HUES6 (cell line): Measurements from ENCODE around the gene BOLA1.
"Not testable (repeated sequence)": the region's sequence is repeated elsewhere in the genome, so short reads cannot be mapped to it uniquely, and the experiment has no call there.

Experiments used
- H3K27ac ChIP-seq: 2 replicates; pipeline ENCODE4 v1.7.0; 2013; ENCODE audit warnings: low read depth, mild to moderate bottlenecking, low read length, inconsistent platforms
- H3K27me3 ChIP-seq: 2 replicates; pipeline ENCODE4 v1.6.1; 2013; ENCODE audit warnings: low read length; ENCODE audit not compliant: control insufficient read depth, insufficient read depth
- H3K36me3 ChIP-seq: 2 replicates; pipeline ENCODE4 v1.6.1; 2013; ENCODE audit warnings: low read length; ENCODE audit not compliant: control insufficient read depth, insufficient read depth
- H3K4me1 ChIP-seq: 2 replicates; pipeline ENCODE4 v1.6.1; 2013; ENCODE audit warnings: low read length; ENCODE audit not compliant: control insufficient read depth, insufficient read depth
- H3K4me3 ChIP-seq: 2 replicates; pipeline ENCODE4 v1.5.1; 2013; ENCODE audit warnings: low read depth, low read length
- H3K9ac ChIP-seq: one replicate; pipeline ENCODE4 v1.6.1; 2013; ENCODE audit warnings: mild to moderate bottlenecking, low read length
- H3K9me3 ChIP-seq: 2 replicates; pipeline ENCODE4 v1.6.1; 2013; ENCODE audit warnings: low read depth, low read length; ENCODE audit not compliant: control insufficient read depth, insufficient read depth

BOLA1 gene

DNA sequence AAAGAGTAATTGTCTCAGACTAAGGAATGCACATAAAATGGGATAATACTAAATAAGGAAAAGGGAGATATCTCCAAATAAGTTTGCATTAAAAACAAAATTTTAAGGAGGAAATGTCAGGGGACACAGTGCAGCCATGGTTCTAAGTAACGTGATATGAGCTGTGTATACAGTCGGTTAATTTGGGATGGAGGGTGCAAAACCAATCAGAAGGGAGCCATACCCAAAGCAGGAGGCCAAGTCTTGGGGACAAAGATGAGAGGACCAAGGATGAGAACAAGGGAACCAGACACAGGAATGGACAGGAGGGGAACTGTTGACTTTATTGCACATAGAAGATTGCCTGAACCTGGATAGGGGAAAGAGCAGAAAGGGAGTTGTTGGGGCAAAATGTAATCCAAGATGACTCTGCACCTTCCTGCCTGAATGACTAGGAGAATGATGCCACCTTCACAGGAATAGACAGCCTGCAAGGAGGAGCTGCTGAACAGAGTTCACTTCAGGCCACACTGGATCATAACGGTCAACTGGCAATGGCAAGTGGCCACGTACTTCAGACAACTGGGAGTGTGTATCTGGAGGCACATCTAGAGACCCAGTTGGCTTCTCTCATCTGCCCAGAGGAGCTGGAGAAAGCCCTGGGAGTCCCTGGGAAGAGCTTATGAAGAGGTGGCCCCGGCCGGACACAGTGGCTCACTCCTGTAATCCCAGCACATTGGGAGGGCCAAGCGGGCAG, 22.0 kb upstream of the BOLA1 start:
- Histone ChIP-seq H3K27ac (no peak overlapping the region), H3K4me3 (no peak overlapping the region), H3K4me1 (no peaks in the 10 kb centered on the region), H3K9me3 (no peaks in the 10 kb centered on the region), H3K9ac (no peak overlapping the region), H3K27me3 (no peaks in the 10 kb centered on the region), H3K36me3 (no peaks in the 10 kb centered on the region)

DNA sequence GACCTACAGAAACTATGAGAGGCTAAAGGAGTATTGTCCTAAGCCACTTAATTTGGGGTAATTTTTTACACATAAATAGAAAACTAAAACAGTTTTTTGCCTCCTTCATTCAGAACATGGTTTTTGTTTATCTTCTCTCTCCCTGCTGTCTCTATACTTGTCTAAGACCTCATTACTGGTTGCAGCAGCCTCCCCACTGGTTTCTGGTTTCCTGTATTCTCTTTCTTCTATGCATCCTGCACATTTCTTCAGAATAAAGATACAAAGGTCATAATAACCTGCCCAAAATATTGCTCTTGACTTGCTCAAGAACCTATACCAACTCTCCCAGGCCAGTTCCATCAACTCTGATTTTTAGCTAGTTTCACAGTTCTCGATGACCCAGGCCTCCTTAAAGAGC, 19.8 kb upstream of the BOLA1 start:
- Histone ChIP-seq H3K9me3 (no peaks in the 10 kb centered on the region), H3K4me1 (peaks cover 6% of the 10 kb centered on the region), H3K27ac (no peak overlapping the region), H3K27me3 (no peaks in the 10 kb centered on the region), H3K9ac (no peak overlapping the region), H3K4me3 (no peak overlapping the region), H3K36me3 (no peaks in the 10 kb centered on the region)

- no peak overlapping the region for H3K9ac ChIP-seq
- H3K4me1 ChIP-seq: peaks cover 14% of the 10 kb centered on the region
- H3K36me3 ChIP-seq: no peaks in the 10 kb centered on the region
- H3K27ac ChIP-seq: no peak overlapping the region
- no peaks in the 10 kb centered on the region for H3K27me3 ChIP-seq
- no peak overlapping the region for H3K4me3 ChIP-seq
- no peaks in the 10 kb centered on the region for H3K9me3 ChIP-seq
Observed at GRCh38 chr1:149881876-149882275, 17.5 kb upstream of the BOLA1 start.

DNA sequence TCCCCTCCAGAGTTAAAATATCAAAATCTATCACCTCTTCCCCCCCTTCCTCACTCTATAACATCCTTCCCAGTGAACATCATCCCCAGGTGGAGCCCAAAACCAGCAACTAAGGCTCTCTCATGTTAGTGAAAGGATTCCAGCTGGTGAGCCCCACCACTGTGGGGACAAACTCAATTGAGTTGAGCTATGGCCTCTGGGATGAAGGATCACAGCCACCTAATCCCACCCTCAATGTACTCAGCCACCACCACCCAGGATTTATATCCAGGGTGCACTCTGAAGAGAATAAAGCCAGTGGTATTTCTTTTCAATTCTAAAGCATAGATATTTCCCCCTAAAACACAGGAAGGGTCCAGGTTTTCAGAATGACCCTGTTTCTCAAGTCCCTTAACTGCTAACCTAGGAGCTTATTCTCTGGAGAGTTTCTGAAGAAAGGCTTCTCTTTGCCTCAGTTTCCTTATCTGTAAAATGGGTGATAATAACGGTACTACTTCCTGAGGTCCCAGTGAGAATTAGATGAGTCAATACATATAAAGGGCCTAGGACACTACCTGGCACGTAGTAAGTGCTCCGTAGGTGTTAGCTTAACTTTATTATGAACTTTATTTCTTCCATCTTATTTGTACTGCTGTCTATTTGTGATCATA, 15.6 kb upstream of the BOLA1 start:
- Histone ChIP-seq H3K27me3 (no peaks in the 10 kb centered on the region), H3K9me3 (no peaks in the 10 kb centered on the region), H3K9ac (no peak overlapping the region), H3K36me3 (no peaks in the 10 kb centered on the region), H3K4me3 (no peak overlapping the region), H3K27ac (no peak overlapping the region), H3K4me1 (peaks cover 14% of the 10 kb centered on the region)

DNA sequence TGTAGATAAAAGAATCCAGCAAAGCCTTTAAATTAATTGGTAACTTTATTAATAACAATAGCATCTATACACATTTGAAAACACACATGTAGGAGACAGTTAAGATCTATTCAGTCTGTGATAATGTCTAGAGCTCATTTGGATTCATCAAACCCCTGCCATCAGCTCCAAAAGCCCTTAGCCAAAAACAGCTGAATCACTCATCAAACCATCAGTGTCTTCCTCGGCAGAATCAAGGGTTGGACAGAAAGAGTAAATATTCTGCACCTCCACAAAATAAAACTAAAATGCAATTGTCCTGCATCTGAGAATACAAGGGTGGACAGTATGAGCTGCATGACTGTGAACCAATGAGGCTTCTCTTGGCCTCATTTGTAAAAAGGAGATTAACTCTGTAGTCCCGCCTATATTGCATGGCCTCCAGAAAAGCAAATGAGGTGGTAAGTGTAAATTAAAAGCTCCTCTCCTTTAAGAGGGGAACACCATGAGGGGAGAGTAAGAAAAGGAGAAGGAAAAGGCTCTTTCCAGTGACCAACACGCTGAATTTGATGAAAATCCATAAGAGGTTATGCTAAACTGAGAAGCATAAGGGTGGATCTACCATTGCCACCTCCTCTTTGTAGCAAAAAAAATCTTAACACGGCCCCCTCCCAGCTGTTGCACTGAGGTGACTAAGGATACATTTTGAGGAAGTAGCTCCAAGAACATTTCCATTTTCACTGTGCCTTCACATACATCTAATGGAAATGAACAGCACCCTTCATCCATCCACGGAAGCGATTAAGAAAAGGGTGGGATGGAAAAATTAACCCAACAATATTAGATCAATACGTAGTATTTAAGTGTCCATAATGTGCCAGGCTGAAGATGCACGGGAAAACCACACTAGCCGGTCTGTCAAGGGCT, 14.7 kb upstream of the BOLA1 start:
- H3K9ac ChIP-seq: peak overlapping the region; percentile 93
- peaks cover 14% of the 10 kb centered on the region for H3K4me1 ChIP-seq
- H3K36me3 ChIP-seq: no peaks in the 10 kb centered on the region
- H3K27ac ChIP-seq: peak overlapping the region; percentile 83; the same call in 1 of the 2 replicates
- H3K27me3 ChIP-seq: no peaks in the 10 kb centered on the region
- peak overlapping the region; percentile 67 for H3K4me3 ChIP-seq
- H3K9me3 ChIP-seq: no peaks in the 10 kb centered on the region

DNA sequence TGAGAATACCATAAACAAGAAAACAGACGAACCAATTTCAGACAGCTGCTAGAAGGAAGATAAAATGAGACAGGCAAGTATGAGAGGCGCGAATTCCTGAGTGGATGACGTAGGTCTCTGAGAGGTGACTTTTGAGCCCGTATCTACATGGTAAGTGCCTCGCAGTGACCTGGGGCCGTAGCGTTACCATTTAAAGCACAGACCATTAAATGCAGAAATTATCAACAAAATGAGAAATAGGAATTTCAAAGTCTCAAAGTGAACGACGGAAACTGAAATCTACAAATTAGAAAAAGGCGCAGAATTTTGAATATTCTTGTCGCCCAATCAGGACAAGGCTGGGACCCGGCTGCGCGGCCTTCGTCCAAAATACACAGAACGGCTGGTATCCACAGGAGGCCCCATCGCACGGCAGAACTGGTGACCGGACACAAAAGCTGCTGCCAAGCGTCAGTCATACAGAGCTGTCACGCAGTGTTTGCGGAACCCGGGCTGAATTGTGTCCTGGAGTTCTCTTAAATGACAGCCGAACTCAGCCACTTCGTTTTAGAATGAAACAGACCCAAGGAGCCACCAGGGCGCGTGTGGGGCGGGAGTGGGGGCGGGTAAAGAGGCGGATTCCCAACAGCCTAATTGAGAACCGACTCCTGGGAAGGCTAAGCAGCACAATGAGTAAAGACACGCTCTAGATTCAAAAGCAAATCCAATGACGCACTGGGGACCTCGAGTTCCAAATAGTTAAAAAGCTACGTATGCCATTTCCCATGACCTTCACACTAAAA, 13.8 kb upstream of the BOLA1 start:
- Histone ChIP-seq H3K4me3 (peak overlapping the region; percentile 67), H3K27me3 (no peaks in the 10 kb centered on the region), H3K9ac (peak overlapping the region; percentile 93), H3K27ac (peak overlapping the region; percentile 83), H3K4me1 (peaks cover 14% of the 10 kb centered on the region), H3K36me3 (no peaks in the 10 kb centered on the region), H3K9me3 (no peaks in the 10 kb centered on the region)

- H3K27ac ChIP-seq: peak overlapping the region; percentile 83
- not testable (repeated sequence) for H3K9me3 ChIP-seq, H3K36me3 ChIP-seq, H3K27me3 ChIP-seq
- peak overlapping the region; percentile 67 for H3K4me3 ChIP-seq
- H3K4me1 ChIP-seq: peaks cover 14% of the 10 kb centered on the region
- H3K9ac ChIP-seq: peak overlapping the region; percentile 93
Observed at GRCh38 chr1:149886121-149886395, 13.3 kb upstream of the BOLA1 start.

GRCh38 chr1:149886396-149887195, 12.8 kb upstream of the BOLA1 start:
- H3K9me3 ChIP-seq: no peaks in the 10 kb centered on the region
- peak overlapping the region; percentile 94 for H3K27ac ChIP-seq
- H3K36me3 ChIP-seq: no peaks in the 10 kb centered on the region
- H3K9ac ChIP-seq: peak overlapping the region; percentile 93
- H3K27me3 ChIP-seq: no peaks in the 10 kb centered on the region
- H3K4me3 ChIP-seq: peak overlapping the region; percentile 67
- H3K4me1 ChIP-seq: peaks cover 14% of the 10 kb centered on the region

GRCh38 chr1:149887196-149887455, 12.2 kb upstream of the BOLA1 start:
- Histone ChIP-seq H3K4me1 (peaks cover 14% of the 10 kb centered on the region), H3K4me3 (peak overlapping the region; percentile 67), H3K27ac (peak overlapping the region; percentile 94), H3K9ac (peak overlapping the region; percentile 93)
- H3K36me3 ChIP-seq, H3K27me3 ChIP-seq, H3K9me3 ChIP-seq: not testable (repeated sequence)

- Histone ChIP-seq H3K36me3 (no peaks in the 10 kb centered on the region), H3K4me3 (peak overlapping the region; percentile 67), H3K27ac (peak overlapping the region; percentile 94), H3K27me3 (no peaks in the 10 kb centered on the region), H3K9me3 (no peaks in the 10 kb centered on the region), H3K4me1 (peaks cover 14% of the 10 kb centered on the region), H3K9ac (peak overlapping the region; percentile 93)
Observed at GRCh38 chr1:149887456-149888246, 11.7 kb upstream of the BOLA1 start.
